Uterus (tissue), 2 donors: ENCODE data around the gene ACOT13.

Experiments used
- CTCF ChIP-seq, 4 experiments: fragments of 200-600 bp in 2 of 4; fragments of 450-650 bp in 2 of 4; sonication (generic) in 2 of 4; IDR thresholded peaks; one replicate each; pipeline ENCODE4 v1.5.1; 2016 to 2019; ENCODE audit warnings: antibody characterized with exemption in 4 of 4, mild to moderate bottlenecking in 2 of 4, moderate library complexity in 1 of 4
- POLR2A ChIP-seq, 2 donors: fragments of 450-650 bp; IDR thresholded peaks; one replicate each; pipeline ENCODE4 v1.6.1; 2016; ENCODE audit warnings: antibody characterized with exemption in 2 of 2, mild to moderate bottlenecking in 1 of 2, moderate library complexity in 1 of 2

DNA sequence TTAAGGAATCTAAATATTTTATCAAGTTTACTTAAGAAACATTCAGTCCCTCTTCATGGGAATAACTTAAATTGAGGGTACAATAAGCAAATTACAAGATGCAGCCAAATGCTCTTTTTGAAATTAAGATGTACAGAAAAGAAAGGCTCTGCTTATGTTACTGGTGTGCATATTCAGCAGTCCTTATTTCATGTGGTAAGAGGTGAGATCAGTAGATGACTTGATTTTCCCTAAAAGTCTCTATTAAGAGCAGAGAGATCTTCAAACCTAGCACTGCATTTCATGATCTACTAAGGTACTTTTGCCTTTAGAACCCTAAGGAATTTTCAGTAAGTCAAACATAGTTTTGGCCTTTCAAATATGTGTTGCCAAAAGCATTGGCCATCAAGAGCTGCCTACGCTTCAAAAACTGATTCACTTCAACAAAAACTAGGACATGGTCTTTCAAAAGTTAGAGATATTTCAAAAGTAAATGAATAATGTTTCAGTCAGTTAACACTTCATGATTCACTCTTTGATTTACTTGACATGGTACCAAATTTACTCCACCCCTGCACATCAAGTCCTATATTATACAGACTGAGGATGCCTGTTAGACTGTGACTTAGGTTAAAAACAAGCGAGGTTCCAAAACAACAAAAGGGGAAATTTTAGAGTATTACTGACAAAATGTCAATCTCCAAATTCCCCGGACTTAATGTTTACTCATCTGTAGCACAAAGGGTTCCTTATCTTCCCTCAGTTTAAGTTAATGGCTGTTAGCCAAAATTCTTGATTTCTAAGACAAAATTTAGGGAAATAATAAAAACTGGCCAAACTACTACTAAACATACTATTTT, 32.9 kb downstream of the ACOT13 start:
- no peak for TF ChIP-seq POLR2A (IDR thresholded peaks at IDR 0.05)
- TF ChIP-seq CTCF (IDR thresholded peaks at IDR 0.05): no peak
